ENCODE results near the gene SNTA1. TPM values are rescaled to one million over a fixed set of nuclear protein-coding genes. Genes with fewer than 3 reads are reported as not detected.

The SNTA1 gene
- total RNA-seq, 1 experiment from 2014 or later = 9.9 TPM

GRCh38 chr20:33459599-33459998, 16.0 kb upstream of the SNTA1 start:
- Histone ChIP-seq H4K20me1 (ENCODE audit: control insufficient read depth, insufficient read depth, insufficient read length) (no peaks in the 10 kb centered on the region), H3K23ac (ENCODE audit: insufficient read length, low read depth, low read length) (no peak overlapping the region), H4K5ac (ENCODE audit: insufficient read length, low read depth, low read length) (no peak overlapping the region), H3K79me1 (ENCODE audit: insufficient read depth, low read depth, low read length, poor library complexity, severe bottlenecking) (no peaks in the 10 kb centered on the region), H3K4ac (ENCODE audit: low read depth, low read length) (no peak overlapping the region), H4K8ac (replicated peaks; ENCODE audit: insufficient read length, low read depth, low read length) (no peak overlapping the region), H3K27ac (ENCODE audit: insufficient read length, low read depth, low read length) (no peak overlapping the region), H2BK15ac (ENCODE audit: low read depth, low read length) (no peak overlapping the region), H3K18ac (ENCODE audit: insufficient read length, low read depth, low read length) (no peak overlapping the region), H3K9ac (ENCODE audit: extremely low read depth, insufficient read length, low read length) (no peak overlapping the region), H2BK12ac (ENCODE audit: insufficient read length, low read depth, low read length) (no peak overlapping the region), H2AK5ac (ENCODE audit: insufficient read length, low read length) (no peak overlapping the region), H3K9me3 (ENCODE audit: control insufficient read depth, low read depth, low read length) (no peaks in the 10 kb centered on the region), H3K4me1 (ENCODE audit: insufficient read depth, low read length) (no peaks in the 10 kb centered on the region), H3T11ph (ENCODE audit: low read length) (no peak overlapping the region), H3K27me3 (ENCODE audit: insufficient read depth, low read length) (no peaks in the 10 kb centered on the region), H3K4me2 (ENCODE audit: insufficient read depth, insufficient read length, low read length) (no peak overlapping the region), H3K56ac (ENCODE audit: insufficient read length, low read depth, low read length) (no peak overlapping the region), H2BK120ac (ENCODE audit: low read depth, low read length, poor library complexity, severe bottlenecking) (no peak overlapping the region), H3K79me2 (ENCODE audit: insufficient read depth, low read length) (no peaks in the 10 kb centered on the region), H3K14ac (ENCODE audit: insufficient read depth, low read length) (no peak overlapping the region), H2BK20ac (ENCODE audit: low read depth, low read length, poor library complexity, severe bottlenecking) (no peak overlapping the region), H3K23me2 (ENCODE audit: insufficient read length, low read depth, low read length, poor library complexity, severe bottlenecking) (no peaks in the 10 kb centered on the region), H4K91ac (ENCODE audit: insufficient read length, low read depth, low read length) (no peak overlapping the region), H2AFZ (ENCODE audit: low read length) (no peak overlapping the region), H2BK5ac (ENCODE audit: insufficient read length, low read length) (no peak overlapping the region)
- no CpG with 5 or more reads among the region's 7 CpGs for WGBS (ENCODE audit: extremely low coverage, insufficient read length, low lambda C conversion rate)
- no peaks in the 10 kb centered on the region for H3K36me3 Mint-ChIP-seq (ENCODE audit: insufficient read depth in 1 of 3, low read depth in 3 of 3)
- no peaks in the 10 kb centered on the region; a peak in 1 of 5 replicates for H3K9me3 Mint-ChIP-seq
- peaks cover 3% of the 10 kb centered on the region for H3K27me3 Mint-ChIP-seq (ENCODE audit: low read depth)
- peaks cover 10 to 11% of the 10 kb centered on the region in 2 experiments for H3K4me1 Mint-ChIP-seq
- TF ChIP-seq, protein P1, sequence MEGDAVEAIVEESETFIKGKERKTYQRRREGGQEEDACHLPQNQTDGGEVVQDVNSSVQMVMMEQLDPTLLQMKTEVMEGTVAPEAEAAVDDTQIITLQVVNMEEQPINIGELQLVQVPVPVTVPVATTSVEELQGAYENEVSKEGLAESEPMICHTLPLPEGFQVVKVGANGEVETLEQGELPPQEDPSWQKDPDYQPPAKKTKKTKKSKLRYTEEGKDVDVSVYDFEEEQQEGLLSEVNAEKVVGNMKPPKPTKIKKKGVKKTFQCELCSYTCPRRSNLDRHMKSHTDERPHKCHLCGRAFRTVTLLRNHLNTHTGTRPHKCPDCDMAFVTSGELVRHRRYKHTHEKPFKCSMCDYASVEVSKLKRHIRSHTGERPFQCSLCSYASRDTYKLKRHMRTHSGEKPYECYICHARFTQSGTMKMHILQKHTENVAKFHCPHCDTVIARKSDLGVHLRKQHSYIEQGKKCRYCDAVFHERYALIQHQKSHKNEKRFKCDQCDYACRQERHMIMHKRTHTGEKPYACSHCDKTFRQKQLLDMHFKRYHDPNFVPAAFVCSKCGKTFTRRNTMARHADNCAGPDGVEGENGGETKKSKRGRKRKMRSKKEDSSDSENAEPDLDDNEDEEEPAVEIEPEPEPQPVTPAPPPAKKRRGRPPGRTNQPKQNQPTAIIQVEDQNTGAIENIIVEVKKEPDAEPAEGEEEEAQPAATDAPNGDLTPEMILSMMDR (conservative IDR thresholded peaks at IDR 0.05) = no peak
- no peak overlapping the region; a peak in 1 of 7 replicates for H3K27ac Mint-ChIP-seq
- no peak overlapping the region for H3K4me3 Mint-ChIP-seq
- DNase-seq = no peak

Data from H9 (cell line).